HEK293 (cell line): Measurements from ENCODE around the gene SH3TC1.

Source experiments
- CTCF ChIA-PET: fragments of 350-600 bp; formaldehyde crosslinking; extraction: SDS; loops from one replicate; lab custom pipeline; 2021; ENCODE audit warnings: antibody characterized with exemption; lab: Yijun Ruan, JAX
- POLR2A ChIA-PET: fragments of 300-600 bp; formaldehyde crosslinking; extraction: SDS; loops from one replicate; lab custom pipeline; 2020; ENCODE audit warnings: antibody characterized with exemption, inconsistent platforms; lab: Yijun Ruan, JAX
- H3K27ac ChIP-seq: fragments of 200-500 bp; sonication (Bioruptor generic); 2 replicates; pipeline ENCODE4 v1.5.1; 2014; ENCODE audit warnings: low read depth, low read length, control low read depth, inconsistent platforms; ENCODE audit errors: extremely low read depth
- H3K36me3 ChIP-seq, 2 experiments: fragments of 200-500 bp in 1 of 2; sonication (Bioruptor generic) in 1 of 2; 1 replicate in 1 of 2; 2 replicates in 1 of 2; pipeline ENCODE4 v1.5.1; 2014 to 2017; ENCODE audit warnings: inconsistent platforms in 2 of 2, low read length in 2 of 2; ENCODE audit not compliant: control insufficient read depth in 2 of 2, insufficient read depth in 1 of 2
- H3K4me1 ChIP-seq: fragments of 200-500 bp; sonication (Bioruptor generic); 2 replicates; pipeline ENCODE4 v1.5.1; 2014; ENCODE audit warnings: mild to moderate bottlenecking, low read length, inconsistent platforms; ENCODE audit not compliant: control insufficient read depth, insufficient read depth
- H3K4me3 ChIP-seq: 2 replicates; pipeline ENCODE4 v1.5.1; 2011; ENCODE audit warnings: low read depth, mild to moderate bottlenecking, control low read depth, low read length, moderate library complexity
- H3K9me3 ChIP-seq: fragments of 200-500 bp; sonication (Bioruptor generic); 2 replicates; pipeline ENCODE4 v1.5.1; 2014; ENCODE audit warnings: low read depth, low read length, inconsistent platforms; ENCODE audit not compliant: control insufficient read depth, insufficient read depth
- BCL11A ChIP-seq: fragments of 450-650 bp; formaldehyde crosslinking; IDR thresholded peaks from 2 replicates; pipeline ENCODE4 v1.5.1; 2016; ENCODE audit warnings: low read depth, missing biosample characterization, missing genetic modification characterization
- HOXA7 ChIP-seq: sonication (generic); formaldehyde crosslinking; IDR thresholded peaks from 2 replicates; pipeline ENCODE4 v1.8.1; 2022; ENCODE audit warnings: missing genetic modification reagents, borderline replicate concordance
- HOXC10 ChIP-seq: sonication (generic); formaldehyde crosslinking; IDR thresholded peaks from 2 replicates; pipeline ENCODE4 v1.8.1; 2023; ENCODE audit warnings: mild to moderate bottlenecking, missing genetic modification reagents
- MYNN ChIP-seq: fragments of 450-650 bp; formaldehyde crosslinking; IDR thresholded peaks from 2 replicates; pipeline ENCODE4 v1.5.1; 2016; ENCODE audit warnings: missing biosample characterization, missing genetic modification characterization, borderline replicate concordance
- OSR2 ChIP-seq: fragments of 450-650 bp; formaldehyde crosslinking; IDR thresholded peaks from 2 replicates; pipeline ENCODE4 v1.5.1; 2016; ENCODE audit warnings: missing biosample characterization, missing genetic modification characterization
- OVOL3 ChIP-seq: fragments of 450-650 bp; formaldehyde crosslinking; IDR thresholded peaks from 2 replicates; pipeline ENCODE4 v1.5.1; 2016; ENCODE audit warnings: missing biosample characterization, missing genetic modification characterization
- PRDM4 ChIP-seq: fragments of 450-650 bp; formaldehyde crosslinking; IDR thresholded peaks from 2 replicates; pipeline ENCODE4 v1.5.1; 2017; ENCODE audit warnings: missing biosample characterization, missing genetic modification characterization
- SCRT2 ChIP-seq: fragments of 450-650 bp; formaldehyde crosslinking; IDR thresholded peaks from 2 replicates; pipeline ENCODE4 v1.5.1; 2016; ENCODE audit warnings: missing biosample characterization, missing genetic modification characterization
- TCF7L2 ChIP-seq: IDR thresholded peaks from 2 replicates; pipeline ENCODE4 v1.6.1; 2011; ENCODE audit warnings: low read depth, mild to moderate bottlenecking, inconsistent platforms, low read length, moderate library complexity, borderline replicate concordance
- WT1 ChIP-seq: fragments of 450-650 bp; formaldehyde crosslinking; IDR thresholded peaks from 2 replicates; pipeline ENCODE4 v1.5.1; 2016; ENCODE audit warnings: missing biosample characterization, missing genetic modification characterization
- ZBTB11 ChIP-seq: fragments of 450-650 bp; formaldehyde crosslinking; conservative IDR thresholded peaks from 2 replicates; pipeline ENCODE4 v1.5.1; 2016; ENCODE audit warnings: low read depth, missing biosample characterization, missing genetic modification characterization
- ZBTB44 ChIP-seq: fragments of 450-650 bp; IDR thresholded peaks from 2 replicates; pipeline ENCODE4 v1.5.1; 2018; ENCODE audit warnings: missing biosample characterization, mild to moderate bottlenecking, missing genetic modification characterization
- ZBTB48 ChIP-seq: fragments of 450-650 bp; formaldehyde crosslinking; IDR thresholded peaks from 2 replicates; pipeline ENCODE4 v1.5.1; 2016; ENCODE audit warnings: missing biosample characterization, missing genetic modification characterization
- ZFP3 ChIP-seq: fragments of 450-650 bp; formaldehyde crosslinking; IDR thresholded peaks from 2 replicates; pipeline ENCODE4 v1.5.1; 2016; ENCODE audit warnings: low read depth, missing biosample characterization, missing genetic modification characterization
- ZFP41 ChIP-seq: fragments of 450-650 bp; formaldehyde crosslinking; IDR thresholded peaks from 2 replicates; pipeline ENCODE4 v1.5.1; 2016; ENCODE audit warnings: missing biosample characterization, missing genetic modification characterization, borderline replicate concordance
- ZNF114 ChIP-seq: fragments of 450-650 bp; formaldehyde crosslinking; IDR thresholded peaks from 2 replicates; pipeline ENCODE4 v1.5.0; 2017; ENCODE audit warnings: missing biosample characterization, missing genetic modification characterization
- ZNF132 ChIP-seq: fragments of 450-650 bp; formaldehyde crosslinking; IDR thresholded peaks from 2 replicates; pipeline ENCODE4 v1.5.1; 2017; ENCODE audit warnings: missing biosample characterization, missing genetic modification characterization, borderline replicate concordance
- ZNF138 ChIP-seq: fragments of 450-650 bp; formaldehyde crosslinking; IDR thresholded peaks from 2 replicates; pipeline ENCODE4 v1.5.1; 2016; ENCODE audit warnings: missing biosample characterization, missing genetic modification characterization, borderline replicate concordance
- ZNF140 ChIP-seq: fragments of 450-650 bp; formaldehyde crosslinking; IDR thresholded peaks from 2 replicates; pipeline ENCODE4 v1.5.1; 2016; ENCODE audit warnings: missing biosample characterization, missing genetic modification characterization
- ZNF16 ChIP-seq: fragments of 450-650 bp; formaldehyde crosslinking; IDR thresholded peaks from 2 replicates; pipeline ENCODE4 v1.5.1; 2016; ENCODE audit warnings: low read depth, missing biosample characterization, missing genetic modification characterization
- ZNF184 ChIP-seq: fragments of 450-650 bp; IDR thresholded peaks from 2 replicates; pipeline ENCODE4 v1.5.1; 2018; ENCODE audit warnings: missing biosample characterization, mild to moderate bottlenecking, missing genetic modification characterization
- ZNF2 ChIP-seq: fragments of 450-650 bp; formaldehyde crosslinking; IDR thresholded peaks from 2 replicates; pipeline ENCODE4 v1.5.1; 2016; ENCODE audit warnings: missing biosample characterization, missing genetic modification characterization
- ZNF311 ChIP-seq: fragments of 450-650 bp; formaldehyde crosslinking; IDR thresholded peaks from 2 replicates; pipeline ENCODE4 v1.5.1; 2017; ENCODE audit warnings: missing biosample characterization, missing genetic modification characterization, borderline replicate concordance
- ZNF558 ChIP-seq: fragments of 450-650 bp; formaldehyde crosslinking; IDR thresholded peaks from 2 replicates; pipeline ENCODE4 v1.5.1; 2016; ENCODE audit warnings: missing biosample characterization, missing genetic modification characterization
- ZNF596 ChIP-seq: fragments of 450-650 bp; IDR thresholded peaks from 2 replicates; pipeline ENCODE4 v1.5.0; 2018; ENCODE audit warnings: missing biosample characterization, mild to moderate bottlenecking, missing genetic modification characterization, moderate library complexity
- ZNF658 ChIP-seq: fragments of 450-650 bp; formaldehyde crosslinking; IDR thresholded peaks from 2 replicates; pipeline ENCODE4; 2016; ENCODE audit warnings: missing biosample characterization, missing genetic modification characterization
- ZNF707 ChIP-seq: fragments of 450-650 bp; formaldehyde crosslinking; IDR thresholded peaks from 2 replicates; pipeline ENCODE4 v1.5.1; 2016; ENCODE audit warnings: missing biosample characterization, missing genetic modification characterization
- ZNF777 ChIP-seq: fragments of 450-650 bp; formaldehyde crosslinking; IDR thresholded peaks from 2 replicates; pipeline ENCODE4 v1.5.1; 2017; ENCODE audit warnings: missing biosample characterization, missing genetic modification characterization, borderline replicate concordance
- ZNF837 ChIP-seq: fragments of 450-650 bp; formaldehyde crosslinking; IDR thresholded peaks from 2 replicates; pipeline ENCODE4 v1.5.1; 2016; ENCODE audit warnings: missing biosample characterization, missing genetic modification characterization

The SH3TC1 gene

GRCh38 chr4:8216443-8217245 lies 17.6 kb downstream of the SH3TC1 start:
- no peak overlapping the region for H3K4me3 ChIP-seq
- CTCF ChIA-PET, result interaction anchor here (1.6 kb wide), 1 partner anchor 40 kb away, joined by 11 read pairs; no protein-coding TSS in a partner anchor
- H3K4me1 ChIP-seq, result no peaks in the 10 kb centered on the region
- H3K27ac ChIP-seq, result no peak overlapping the region
- POLR2A ChIA-PET, result no interaction called here
- TF ChIP-seq ZNF114 (tag by site-specific recombination) (no peak), ZNF138 (no peak), ZBTB48 (tag by site-specific recombination) (no peak), ZBTB44 (tag by site-specific recombination) (no peak), ZNF184 (no peak), ZNF837 (tag by site-specific recombination) (no peak), HOXA7 (CRISPR knock-in tag) (no peak), ZNF140 (tag by site-specific recombination) (no peak), BCL11A (tag by site-specific recombination) (no peak), MYNN (tag by site-specific recombination) (no peak), OSR2 (tag by site-specific recombination) (no peak), ZNF311 (tag by site-specific recombination) (no peak), ZBTB11 (tag by site-specific recombination) (no peak), ZFP3 (no peak), OVOL3 (tag by site-specific recombination) (no peak), ZNF2 (tag by site-specific recombination) (no peak), ZNF707 (tag by site-specific recombination) (no peak), TCF7L2 (no peak), ZNF16 (tag by site-specific recombination) (no peak), ZNF596 (no peak)
- H3K9me3 ChIP-seq, result no peaks in the 10 kb centered on the region
- H3K36me3 ChIP-seq, result peaks cover 0 to 13% of the 10 kb centered on the region in 2 experiments; a peak in 1 of 3 replicates

GRCh38 chr4:8217246-8217511 lies 18.1 kb downstream of the SH3TC1 start:
- H3K27ac ChIP-seq, result no peak overlapping the region
- peaks cover 0 to 13% of the 10 kb centered on the region in 2 experiments; a peak in 1 of 3 replicates for H3K36me3 ChIP-seq
- H3K9me3 ChIP-seq, result no peaks in the 10 kb centered on the region
- no peak overlapping the region for H3K4me3 ChIP-seq
- CTCF ChIA-PET, result interaction anchor here (1.6 kb wide), 1 partner anchor 41 kb away, joined by 11 read pairs; no protein-coding TSS in a partner anchor
- POLR2A ChIA-PET, result no interaction called here
- no peaks in the 10 kb centered on the region for H3K4me1 ChIP-seq
- TF ChIP-seq WT1 (tag by site-specific recombination) (no peak), SCRT2 (tag by site-specific recombination) (no peak), ZNF558 (tag by site-specific recombination) (no peak), ZFP41 (no peak), HOXC10 (CRISPR knock-in tag) (no peak), ZNF777 (tag by site-specific recombination) (no peak), ZNF658 (tag by site-specific recombination) (no peak), PRDM4 (tag by site-specific recombination) (no peak), ZNF132 (no peak)
